Stimulated activated CD8-positive, alpha-beta memory T cell treated with anti-CD3 and anti-CD28 coated beads, Interleukin-12 subunit alpha, Interleukin-12 subunit beta, amount 100 ng/mL, for 24 hours (primary cell): ENCODE data around the gene CHN2.
"Not testable (repeated sequence)": the region's sequence is repeated elsewhere in the genome, so short reads cannot be mapped to it uniquely, and the experiment has no call there.

ENCODE experiments used
- DNase-seq: peaks from one replicate; pipeline ENCODE4 v3.0.0-alpha.2; 2020; ENCODE audit errors: extremely low read depth

CHN2 gene

DNA sequence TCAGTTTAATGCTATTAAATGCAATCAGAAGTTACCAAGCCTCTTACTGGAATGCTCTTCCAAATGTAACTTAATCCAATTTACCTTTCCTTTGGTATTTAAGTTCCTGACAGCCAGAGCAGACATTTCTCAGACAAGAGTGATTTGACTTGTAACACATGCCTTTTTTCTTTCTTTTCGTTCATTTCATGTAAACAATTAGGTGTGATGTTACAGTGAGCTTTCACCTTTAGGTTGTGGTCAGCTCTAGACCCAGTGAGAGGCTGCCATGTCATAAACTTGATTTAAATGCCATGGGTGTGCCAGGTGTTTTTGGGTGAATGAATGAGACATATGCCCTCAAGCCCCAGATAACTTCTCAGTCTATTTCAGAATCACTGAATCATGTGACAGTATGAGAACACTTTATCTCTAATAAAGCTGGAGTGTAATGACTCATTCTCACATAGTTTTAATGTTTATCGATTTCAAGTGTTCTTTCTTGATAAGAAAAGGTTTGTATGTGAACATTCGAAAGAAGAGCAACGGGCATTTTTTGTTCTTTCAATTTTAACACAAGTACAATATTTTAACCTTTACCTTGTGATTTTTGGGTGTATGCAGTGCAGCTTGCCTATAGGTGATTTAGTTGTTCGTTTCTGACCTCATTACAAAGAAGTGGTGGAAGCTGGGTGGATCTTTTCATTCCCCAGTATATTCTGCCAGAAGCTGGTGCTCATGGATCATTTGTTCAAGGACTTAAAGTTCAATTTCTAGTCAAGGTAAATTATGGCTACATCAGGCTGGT lies 61.5 kb downstream of the CHN2 start:
- DNase-seq, result no peak

DNA sequence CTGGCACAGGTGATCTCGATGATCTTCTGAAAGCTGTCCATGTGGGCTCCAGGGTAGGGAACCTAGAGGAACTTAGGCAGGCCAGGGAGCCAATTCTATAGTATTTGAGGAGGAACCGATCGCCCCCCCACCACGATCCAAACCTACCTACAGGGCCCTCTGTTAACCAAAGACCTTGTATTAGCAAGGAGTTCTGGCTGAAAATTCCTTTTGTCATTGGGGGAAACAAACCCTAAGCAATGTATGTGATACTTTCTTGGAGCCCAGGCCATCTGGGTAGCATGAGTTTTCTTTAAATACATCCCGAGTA lies 62.1 kb downstream of the CHN2 start:
- DNase-seq, result no peak

- DNase-seq, result no peak
Observed at GRCh38 chr7:29258951-29259350, 64.4 kb downstream of the CHN2 start.

- no peak for DNase-seq
Observed at GRCh38 chr7:29262191-29262917, 67.8 kb downstream of the CHN2 start.

GRCh38 chr7:29263601-29264207 lies 69.1 kb downstream of the CHN2 start:
- DNase-seq, result not testable (repeated sequence)

DNA sequence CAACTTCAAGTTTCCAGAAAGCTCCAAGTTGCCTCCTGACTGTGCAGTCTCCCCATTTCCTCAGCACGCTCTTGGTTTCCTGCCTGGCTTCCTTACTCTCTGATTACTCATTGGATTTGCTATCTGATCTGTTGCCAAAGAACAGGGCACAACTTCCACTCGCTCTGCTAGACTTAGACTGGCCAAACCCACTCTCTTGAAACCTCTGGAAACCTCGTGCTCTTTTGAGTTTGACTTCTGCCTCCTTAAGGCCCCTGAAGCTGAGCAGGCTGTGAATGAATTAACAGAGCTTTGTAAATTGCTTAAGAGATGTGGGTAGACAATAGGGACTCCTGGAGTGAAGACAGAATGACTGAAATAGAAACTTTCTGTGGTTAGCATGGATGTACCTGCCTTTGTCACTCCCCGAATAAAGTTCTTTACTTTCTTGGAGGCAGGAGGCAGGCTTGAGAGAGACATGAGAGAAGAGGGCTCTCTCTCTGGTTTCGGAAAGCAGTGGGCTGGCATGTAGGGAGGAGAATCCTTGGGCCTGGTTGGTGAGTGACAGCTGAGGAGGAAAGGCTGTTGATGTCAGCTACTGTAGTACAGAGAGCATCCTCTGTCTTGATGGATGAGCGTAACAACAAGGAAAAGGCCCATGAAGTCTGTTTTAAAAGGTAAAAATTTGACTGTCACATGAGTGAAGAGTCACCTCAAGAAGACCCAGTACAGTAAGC lies 70.8 kb downstream of the CHN2 start:
- no peak for DNase-seq

- DNase-seq, result no peak
Observed at GRCh38 chr7:29269935-29270334, 75.4 kb downstream of the CHN2 start.

DNA sequence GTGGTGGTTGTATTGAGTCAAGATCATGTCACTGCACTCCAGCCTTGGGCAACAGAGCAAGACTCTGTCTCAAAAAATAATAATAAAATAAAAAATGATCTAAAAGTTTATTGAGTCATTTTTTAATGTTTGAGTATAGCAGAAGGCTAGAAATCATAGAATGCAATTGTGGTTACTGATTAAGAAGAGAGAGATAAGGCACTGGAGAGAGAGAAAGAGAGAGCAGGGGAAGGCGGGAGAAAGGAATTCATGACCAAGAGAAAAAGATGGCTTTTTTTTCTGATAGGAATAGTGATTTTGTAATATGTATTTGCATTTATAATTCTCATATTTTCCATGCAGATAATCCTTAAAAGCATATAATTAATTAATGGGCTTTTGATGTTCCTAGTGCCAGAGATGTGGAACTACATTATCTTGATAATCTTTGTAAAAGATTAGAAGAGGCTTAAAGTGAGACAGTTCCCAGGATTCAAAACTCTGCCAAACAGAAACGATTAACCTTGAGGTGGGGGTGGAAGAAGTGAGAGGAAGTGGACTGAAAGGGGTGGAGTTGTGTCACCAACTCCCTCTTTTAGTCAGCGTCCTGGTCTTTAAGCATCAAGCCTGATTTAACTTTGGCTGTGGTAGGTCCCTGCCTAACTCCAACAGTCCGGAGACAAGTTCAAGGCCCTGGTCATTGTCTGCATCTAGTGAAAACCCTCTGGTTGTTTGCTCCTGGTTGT lies 76.2 kb downstream of the CHN2 start:
- no peak for DNase-seq

- no peak for DNase-seq
Observed at GRCh38 chr7:29271319-29271658, 76.7 kb downstream of the CHN2 start.

DNA sequence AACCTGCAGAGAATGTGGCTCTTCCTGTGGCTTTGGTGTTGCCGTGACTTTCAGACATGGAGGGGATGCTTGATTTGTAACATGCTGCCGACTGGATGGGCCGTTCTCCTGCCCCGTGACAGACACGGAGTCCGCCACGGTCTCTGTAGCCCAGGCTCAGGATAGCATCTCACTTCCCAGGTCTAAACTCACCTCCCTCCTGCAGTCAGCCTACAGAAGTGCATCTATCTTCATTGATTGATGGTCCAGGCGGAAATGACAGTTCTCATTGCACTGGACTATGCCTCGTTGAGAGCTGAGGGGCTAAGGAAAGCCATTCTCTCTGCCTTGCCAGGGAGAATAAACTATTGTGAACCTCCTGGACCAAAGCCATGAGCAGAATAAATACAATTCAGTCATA lies 77.5 kb downstream of the CHN2 start:
- DNase-seq, result no peak

DNA sequence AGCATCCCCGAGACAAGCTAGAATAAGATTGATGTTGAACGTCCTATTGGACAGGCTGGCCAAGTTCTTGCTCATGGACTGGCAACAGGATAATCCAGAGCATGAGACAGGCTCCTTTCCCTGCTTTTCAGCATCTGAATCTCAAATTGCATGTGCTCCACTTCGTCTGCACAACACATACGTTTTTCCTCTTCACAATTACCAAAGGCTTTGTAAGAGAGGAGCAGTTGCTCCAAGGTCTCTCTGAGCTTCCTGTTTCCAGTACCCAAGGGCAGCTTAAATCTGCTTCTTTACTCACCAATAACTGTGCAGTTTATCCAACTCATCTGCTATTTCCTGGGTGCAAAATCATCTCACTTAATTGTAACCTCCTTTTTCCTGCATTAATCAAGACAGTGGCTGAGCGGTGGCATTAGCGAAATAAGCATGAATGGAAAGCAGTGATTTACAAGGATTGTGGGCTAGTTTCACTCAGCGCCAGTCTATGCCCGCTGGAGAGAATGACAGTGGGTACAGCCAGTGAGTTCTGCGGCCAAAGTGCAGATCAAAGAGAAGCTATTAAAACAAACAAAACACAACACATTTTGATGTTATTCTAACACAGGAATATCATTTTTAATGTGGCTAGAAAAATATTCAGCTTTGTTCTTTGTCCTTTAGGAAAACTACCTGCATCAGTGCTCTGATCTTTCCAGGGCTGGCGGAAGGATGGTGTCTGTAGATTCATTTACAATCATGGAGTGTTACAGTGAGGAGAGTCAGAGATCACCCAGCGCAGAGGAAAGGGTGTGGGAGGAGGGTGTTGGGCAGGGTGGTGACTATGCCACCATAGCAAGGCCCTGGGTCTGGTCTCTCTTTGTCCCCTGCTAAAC lies 79.8 kb downstream of the CHN2 start:
- no peak for DNase-seq

- DNase-seq, result no peak
Observed at GRCh38 chr7:29275018-29275318, 80.4 kb downstream of the CHN2 start.

GRCh38 chr7:29275493-29275892 lies 80.9 kb downstream of the CHN2 start:
- no peak for DNase-seq

- no peak for DNase-seq
Observed at GRCh38 chr7:29276199-29276598, 81.6 kb downstream of the CHN2 start.

- no peak for DNase-seq
Observed at GRCh38 chr7:29276806-29277205, 82.2 kb downstream of the CHN2 start.

DNA sequence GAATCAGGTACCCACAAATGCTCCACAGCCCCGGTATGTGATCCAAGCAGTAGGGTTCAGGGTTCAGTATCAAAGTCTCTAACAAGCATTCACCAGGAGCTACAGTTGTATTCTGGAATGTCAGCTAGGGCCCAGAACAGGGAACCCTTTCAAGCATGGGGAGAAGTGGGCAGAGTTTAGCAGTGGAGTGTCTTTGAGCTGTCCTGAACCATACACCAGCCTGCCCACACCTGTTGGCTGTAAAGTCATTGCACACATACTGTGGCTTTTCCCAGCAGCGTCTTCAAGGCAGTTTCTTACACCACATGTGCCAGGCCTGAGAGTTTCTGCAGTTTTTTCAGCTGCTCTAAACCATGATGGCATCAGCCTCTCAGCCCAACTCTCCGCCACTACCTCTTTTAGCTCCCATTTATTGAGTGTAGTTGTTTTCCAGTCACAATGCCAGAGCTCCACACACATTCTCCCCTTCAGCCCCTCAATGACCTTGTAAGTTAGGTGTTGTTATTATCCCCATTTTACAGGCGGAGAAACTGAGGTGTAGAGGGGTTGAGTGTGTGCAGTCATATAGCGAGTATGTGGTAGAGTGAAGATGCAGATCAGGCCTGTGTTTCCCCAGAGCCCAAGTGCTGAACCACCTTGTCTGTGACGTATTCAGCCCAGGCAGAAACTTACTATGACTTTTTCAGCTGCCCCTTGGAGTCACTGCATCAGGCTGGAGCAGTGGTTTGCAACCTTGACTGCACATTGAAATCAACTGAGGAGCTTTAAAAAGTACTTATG lies 83.1 kb downstream of the CHN2 start:
- DNase-seq, result no peak

- no peak for DNase-seq
Observed at GRCh38 chr7:29278337-29279069, 83.9 kb downstream of the CHN2 start.

DNA sequence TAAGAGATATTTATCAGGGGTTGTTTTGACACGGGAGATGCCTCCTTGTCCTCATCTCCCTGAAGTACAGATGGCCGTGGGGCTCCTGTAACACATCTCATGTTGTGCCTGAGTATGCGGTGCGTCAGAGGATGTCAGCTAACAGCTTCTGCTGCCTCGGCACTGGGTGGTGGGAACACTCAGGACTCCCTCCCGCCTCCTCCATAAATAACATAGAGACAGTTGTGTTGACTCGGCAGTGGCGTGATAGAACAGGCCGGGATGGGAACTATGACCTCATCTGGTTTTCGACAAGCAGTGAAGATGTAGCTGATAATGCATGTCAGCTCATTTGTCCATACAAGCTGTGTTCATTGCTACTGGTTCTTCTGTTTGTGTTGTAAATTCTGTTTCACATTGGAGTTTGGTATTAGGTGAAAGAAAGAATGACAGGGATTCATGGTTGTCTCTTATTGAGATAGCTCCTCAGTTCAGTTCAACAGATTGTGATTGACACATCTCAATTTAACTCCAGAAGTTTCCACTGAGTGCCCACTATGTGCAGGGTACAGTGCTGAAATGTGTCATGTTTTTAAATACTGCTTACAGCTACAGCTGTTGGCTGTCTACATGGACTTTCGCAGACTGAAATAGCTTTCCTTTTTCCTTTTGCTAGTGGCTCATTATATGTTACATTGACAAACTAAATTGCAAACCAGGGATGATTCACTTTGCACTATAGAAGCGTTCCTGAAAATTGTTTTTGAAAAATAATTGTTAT lies 87.4 kb downstream of the CHN2 start:
- DNase-seq, result no peak
